HG02852 (cell line): ENCODE data around the gene ZXDC.

Source experiments
- ATAC-seq: cut with Tn5 transposase; IDR thresholded peaks from one replicate; pipeline ENCODE4 v1.9.1; 2021; ENCODE audit warnings: mild to moderate bottlenecking, moderate library complexity; ENCODE audit not compliant: unreplicated experiment

The ZXDC gene

DNA sequence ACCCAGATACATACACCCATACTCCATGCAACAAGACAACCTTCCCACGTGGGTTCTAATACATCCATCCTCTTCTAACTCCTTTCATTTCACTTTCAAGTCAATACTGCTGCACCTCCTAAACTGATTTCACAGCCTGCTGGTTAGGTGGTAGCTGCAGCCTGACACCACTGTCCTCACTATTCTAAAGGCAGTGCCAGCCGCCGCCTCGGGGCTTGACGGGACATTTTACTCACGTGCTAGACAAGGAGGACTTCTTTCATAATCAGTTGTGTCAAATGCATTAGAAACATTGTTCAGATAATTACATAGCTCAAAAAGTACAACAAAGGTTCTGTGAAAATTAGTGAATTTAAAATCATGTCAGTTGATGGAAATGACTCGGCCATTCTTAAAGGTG lies 35.6 kb upstream of the ZXDC start:
- ATAC-seq, result no peak

DNA sequence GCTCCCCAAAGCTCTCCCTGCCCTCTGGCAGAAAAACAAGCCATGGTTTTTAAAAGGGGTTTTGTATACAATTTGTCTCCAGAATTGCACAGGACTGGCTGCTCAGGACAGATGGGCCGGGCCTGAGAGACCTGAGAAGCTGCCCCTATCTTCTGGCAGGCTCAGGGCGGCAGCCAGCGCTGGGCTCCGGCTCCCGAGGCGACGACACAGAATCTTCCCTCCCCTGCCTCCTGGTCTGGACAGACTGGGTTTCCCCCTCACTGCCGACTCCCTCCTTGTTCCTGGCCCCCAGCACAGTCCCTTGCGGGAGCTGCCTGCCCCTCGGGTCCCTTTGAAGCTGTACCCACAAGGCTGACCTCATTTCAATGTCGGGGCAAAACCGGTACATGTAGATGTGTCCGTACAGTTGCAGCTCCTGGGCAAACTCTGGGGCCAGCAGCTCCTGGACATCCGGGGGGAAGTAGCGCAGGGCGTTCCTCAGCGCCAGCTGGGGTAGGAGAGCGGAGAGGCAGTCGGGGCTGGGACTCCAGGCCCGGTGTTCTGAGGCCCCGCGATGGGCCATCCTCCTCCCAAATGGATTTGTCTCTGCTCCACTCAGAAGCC lies 34.7 kb upstream of the ZXDC start:
- no peak for ATAC-seq

DNA sequence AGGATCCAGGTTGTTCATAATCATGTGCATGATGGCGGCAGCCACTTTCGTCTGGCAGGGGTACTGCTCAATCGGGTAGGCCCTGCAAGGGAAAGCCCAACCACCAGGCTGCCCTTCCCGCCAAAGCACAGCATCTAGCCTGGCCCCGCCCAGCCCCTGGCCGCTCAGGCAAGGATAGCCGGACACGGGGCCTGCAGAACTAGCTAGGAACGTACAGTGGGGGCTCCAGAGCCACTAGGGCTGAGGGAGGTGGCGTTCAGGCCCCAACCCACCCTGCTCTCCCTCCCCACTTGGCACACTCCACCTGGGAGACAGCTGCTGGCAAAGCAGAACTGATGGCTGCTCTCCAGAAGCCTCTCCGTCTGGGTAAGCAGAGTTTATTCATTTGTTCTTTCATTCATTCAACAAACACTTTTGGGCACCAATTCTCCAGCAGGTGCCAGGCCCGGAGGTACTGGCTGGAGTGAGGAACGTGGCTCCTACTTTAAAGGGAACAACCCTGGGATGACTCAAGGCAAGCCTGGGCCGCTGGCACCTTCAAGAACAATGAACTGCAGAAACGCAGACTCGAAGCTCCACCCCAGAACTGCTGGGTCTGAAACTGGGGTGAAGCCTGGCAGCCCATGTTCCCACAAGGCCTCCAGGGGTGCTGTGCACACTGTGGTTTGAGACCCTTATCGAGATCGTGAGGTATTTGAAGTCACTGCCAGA lies 34.1 kb upstream of the ZXDC start:
- no peak for ATAC-seq

DNA sequence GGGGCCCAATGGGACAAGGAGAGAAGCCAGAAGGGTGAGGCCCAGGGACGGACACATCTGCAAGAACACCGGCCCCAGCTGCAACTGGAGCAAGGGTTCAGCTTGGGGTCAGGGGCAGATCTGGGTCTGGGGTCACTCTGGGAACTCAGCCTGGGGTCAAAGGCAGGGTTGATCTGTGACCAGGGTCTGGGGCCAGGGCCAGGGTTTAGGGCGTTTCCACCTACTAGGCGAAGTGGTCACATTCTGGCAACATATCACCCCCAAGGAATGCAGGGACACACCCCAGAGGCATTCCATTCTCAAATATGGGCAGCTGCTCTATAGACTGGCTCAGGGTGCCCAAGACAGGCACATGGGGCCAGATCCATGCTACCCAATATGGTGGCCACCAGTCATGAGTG lies 32.9 kb upstream of the ZXDC start:
- no peak for ATAC-seq

DNA sequence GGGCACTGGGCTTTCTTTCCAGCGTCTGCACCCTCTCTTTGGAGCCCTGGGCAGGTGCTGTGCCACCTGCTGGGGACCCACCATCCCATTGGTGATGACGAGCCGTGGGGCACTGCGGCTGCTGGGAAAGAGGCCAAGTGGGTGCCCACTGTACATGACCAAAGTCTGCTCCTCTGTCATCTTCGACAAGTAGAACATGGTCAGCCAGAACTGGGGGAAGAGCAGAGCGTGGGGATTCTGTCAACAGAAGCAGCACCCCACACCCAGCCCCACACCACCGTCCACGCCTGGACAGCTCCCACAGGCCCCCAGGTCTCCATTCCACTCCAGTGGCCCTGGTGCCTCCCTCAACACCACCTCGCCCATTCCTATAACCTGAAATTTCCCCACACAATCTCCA lies 32.2 kb upstream of the ZXDC start:
- no peak for ATAC-seq

DNA sequence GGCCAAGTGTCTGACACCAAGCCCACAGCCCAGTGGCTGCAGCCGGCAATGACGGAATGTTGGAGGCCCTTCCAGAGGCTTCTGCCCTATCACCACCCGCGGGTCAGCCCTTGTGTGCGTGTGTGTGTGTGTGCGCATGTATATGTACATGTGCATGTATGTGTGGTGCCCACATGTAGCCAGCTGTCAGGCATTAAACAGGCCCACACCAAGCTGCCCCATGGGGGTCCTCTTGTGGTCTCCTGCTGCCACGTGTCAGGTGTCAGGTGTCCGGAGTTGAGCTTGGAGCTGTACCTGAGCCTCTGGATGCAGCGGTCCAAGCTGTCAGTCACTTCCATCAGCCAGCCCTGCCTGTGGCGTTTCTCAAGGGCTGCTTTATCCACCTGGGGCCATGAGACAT lies 28.0 kb upstream of the ZXDC start:
- ATAC-seq, result no peak

DNA sequence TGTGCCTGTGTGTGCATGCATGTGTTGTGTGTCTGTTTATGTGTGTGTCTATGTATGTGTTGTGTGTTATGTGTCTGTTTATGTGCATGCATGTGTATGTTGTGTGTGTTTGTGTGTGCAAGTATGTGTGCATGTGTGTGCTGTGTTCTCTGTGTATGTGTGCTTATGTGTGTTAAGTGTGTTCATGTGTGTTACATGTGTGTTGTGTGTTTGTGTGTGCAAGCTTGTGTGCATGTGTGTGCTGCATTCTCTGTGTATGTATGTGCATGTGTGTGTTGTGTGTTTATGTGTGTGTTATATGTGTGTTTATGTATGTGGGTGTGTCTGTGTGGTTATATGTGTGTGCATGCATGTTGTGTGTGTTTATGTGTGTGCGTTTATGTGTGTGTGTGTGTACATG lies 27.0 kb upstream of the ZXDC start:
- no peak for ATAC-seq

DNA sequence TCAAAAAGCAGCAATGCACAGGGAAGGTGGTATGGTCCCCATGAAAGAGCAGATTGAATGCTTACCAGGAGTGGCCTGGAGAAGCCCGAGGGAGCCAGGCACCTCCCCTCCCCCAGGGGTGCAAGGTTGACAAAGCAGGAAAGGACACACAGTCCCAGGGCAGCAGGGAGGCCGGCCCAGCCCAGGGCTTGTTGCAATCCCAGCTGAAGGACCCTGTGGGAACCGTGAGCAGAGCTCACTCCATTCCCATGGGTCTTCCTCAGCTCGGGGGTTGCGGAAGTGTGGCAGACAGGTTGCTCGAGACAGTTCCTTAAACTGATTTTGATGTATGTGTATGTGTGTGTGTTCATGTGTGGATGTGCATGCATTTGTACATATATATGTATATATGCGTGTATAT lies 26.0 kb upstream of the ZXDC start:
- no peak for ATAC-seq

DNA sequence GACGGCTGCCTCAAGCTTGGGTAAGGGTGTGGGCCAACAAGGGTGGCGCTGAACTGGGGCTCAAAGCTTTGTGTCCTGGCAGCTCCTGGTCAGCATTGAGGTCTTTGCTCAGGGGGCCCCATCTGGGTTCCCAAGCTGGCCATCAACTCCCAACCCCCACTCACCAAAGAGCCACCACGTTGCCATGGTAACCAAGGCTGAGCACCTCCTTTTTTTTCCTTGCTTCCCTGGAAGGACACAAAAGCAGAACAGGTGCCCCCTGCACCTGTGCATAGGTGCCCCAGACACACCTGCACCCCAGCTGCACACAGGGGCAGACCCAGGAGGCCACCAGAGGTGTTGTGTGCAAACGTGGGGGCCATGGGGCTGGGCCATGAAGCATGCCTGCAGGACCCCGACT lies 25.4 kb upstream of the ZXDC start:
- ATAC-seq, result no peak

DNA sequence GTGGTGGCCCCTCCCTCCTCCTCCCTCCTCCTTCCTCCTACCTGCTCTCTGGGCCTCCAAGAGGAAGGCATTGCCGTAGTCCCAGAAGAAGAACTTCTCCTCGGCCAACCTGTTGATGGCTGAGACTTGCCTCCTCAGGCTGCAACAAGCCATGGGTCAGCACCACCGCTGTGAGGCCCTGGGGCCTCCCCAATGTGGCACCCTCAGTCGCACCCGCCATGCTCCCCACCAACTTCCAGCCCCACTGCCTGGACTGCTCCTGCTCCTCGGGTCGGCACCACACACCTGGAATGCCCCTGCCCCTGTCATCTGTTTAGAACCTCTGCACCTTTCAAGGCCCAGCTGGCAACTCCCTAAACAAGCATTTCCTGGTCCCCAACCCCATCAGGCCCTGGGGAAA lies 24.3 kb upstream of the ZXDC start:
- ATAC-seq, result no peak

DNA sequence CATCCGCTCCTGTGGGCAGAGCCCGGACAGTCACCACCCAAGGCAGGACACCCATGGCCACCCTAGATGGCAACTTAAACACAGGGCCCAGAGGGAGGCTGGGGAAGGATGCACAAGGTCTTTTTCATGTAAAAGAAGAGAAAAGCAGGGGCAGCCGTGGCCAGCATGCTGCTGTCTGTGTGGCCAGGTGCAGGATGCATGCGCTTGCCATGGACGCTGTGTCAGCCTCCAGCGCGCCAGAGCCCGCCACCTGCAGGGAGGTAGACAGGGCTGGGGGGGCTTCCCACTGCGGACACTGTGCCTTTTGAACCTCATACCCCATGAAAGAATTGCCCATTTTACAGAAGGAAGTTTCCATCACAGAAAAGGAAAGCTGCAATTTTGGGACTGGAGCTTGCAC lies 23.7 kb upstream of the ZXDC start:
- no peak for ATAC-seq

DNA sequence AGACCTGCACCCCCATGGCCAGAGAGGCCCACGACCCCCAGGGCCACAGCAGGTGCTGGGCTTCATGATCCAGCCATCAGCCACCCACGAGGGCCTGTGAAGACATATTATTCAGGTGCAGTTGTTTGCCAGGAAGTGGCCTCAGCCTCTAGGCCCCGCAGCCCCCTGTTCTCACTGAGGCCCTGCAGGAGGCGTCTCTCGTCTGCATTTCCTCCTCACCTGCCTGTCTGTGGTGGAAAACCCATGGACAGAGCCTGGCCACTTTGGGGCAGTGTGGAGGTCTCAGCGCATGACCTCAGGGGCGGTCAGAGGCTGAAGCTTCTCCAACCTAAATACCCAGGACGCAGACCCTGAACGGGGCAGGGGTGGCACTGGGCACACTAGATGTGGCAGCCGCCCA lies 23.2 kb upstream of the ZXDC start:
- ATAC-seq, result no peak

DNA sequence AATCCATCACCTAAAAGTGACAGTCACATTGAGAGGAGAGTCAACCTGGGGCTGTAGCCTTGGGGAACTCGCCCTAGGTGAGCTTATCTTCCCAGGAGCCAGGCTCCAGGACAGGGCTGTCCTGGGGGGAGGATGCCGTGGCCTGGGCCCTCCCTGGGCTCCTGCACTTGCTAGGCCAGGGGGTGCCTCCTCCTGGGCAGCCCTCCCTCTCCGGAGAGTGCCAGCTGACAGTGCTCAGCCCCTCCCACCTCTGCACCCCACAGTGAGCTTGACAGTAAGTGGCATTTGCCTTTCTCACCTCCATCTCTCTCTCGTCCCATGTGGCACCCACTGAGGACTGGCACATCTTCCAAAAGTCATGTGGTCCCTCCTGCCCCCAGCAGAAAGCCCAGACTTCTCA lies 22.8 kb upstream of the ZXDC start:
- no peak for ATAC-seq

DNA sequence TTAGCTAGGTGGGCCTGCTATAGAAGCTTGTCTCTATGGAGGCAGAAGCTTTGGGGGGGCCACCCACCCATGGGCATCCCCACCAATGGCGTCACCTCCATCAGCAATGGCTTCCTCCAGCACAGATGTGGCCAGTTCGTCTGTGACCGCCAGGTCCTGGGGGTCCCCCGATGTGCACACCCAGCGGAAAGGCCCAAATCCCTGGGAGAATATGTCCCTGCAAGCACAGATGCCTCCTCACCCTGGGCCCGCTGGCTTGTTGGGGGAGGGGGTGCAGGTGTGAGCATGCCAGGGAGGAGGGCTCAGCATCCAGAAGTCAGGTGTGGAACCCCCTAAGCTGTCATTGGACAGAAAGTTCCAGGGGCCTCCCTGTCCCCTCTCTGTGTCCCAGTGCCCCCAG lies 22.3 kb upstream of the ZXDC start:
- no peak for ATAC-seq

DNA sequence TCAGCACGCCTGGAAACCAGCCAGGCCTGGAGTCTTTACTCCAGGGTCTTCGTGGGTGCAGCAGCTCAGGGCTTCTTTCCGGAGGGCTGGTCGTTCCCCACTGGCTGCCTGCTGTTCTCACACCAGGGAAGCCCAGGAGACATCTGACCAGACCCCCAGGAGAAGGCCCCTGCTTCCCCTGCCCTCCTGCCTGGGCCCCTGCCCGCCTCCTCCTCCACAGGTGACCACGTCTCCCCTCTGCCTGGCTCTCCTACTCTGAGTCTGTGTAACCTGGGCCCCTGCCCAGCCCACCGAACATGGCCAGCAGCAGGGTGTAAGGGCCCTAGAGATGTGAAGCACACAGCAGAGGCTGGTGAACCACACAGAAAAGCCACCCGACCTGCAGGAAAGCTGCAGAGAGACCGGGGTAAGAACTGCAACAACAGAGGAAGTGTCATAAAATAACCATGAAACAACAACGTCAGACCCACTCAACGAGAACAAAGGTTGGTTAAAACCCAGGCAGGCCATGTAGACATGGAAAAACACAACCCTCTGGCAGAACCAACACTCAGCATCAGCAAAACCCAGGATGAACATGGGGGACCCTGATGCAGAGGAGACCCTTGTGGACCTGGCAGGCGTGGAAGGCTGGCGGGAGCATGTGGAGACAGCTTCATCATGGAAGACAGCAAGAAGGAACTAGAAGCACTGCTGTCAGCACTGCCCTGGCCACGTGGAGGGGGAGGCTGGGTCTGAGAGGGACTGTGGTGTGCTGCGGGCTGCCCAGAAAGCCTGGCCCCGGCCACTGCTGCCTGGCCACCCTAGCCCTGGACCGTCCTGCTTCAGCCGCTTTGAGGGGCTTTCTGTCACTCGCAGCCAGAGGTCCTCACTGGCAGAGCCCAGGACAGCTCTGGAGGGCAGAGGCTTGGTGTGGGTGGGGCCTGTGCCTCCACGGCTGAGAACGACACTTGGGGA lies 21.5 kb upstream of the ZXDC start:
- ATAC-seq, result no peak

DNA sequence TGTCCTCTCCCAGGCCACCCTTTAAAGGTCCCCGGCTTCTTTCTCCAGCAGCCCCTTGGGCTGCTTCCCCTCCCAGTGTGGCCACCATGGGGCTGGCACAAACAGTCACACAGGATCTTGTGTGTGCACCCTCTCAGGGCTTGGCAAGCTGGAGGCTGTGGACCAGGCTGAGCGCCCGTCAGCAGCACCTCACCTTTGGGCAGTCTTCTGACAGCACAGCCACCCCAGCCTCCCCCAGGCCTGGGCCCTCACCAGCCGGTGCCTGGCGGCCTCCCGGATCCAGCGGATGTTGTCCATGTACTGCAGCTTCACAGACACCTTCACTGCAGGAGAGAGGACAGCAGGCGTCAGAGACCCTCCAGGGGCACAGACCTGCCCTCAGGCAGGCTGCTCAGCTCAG lies 20.1 kb upstream of the ZXDC start:
- ATAC-seq, result no peak

DNA sequence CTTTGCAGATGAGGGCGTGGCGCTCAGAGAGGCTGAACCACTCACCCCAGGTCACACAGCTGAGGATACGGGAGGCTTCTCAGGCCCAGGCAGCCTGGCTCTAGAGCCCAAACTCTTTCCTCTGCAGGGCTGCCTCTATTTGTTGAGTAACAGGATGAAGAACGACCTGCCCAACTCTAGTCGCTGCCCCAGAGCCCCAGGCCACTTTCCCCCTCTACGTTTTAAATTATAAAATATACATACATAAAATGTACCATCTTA lies 19.2 kb upstream of the ZXDC start:
- no peak for ATAC-seq

DNA sequence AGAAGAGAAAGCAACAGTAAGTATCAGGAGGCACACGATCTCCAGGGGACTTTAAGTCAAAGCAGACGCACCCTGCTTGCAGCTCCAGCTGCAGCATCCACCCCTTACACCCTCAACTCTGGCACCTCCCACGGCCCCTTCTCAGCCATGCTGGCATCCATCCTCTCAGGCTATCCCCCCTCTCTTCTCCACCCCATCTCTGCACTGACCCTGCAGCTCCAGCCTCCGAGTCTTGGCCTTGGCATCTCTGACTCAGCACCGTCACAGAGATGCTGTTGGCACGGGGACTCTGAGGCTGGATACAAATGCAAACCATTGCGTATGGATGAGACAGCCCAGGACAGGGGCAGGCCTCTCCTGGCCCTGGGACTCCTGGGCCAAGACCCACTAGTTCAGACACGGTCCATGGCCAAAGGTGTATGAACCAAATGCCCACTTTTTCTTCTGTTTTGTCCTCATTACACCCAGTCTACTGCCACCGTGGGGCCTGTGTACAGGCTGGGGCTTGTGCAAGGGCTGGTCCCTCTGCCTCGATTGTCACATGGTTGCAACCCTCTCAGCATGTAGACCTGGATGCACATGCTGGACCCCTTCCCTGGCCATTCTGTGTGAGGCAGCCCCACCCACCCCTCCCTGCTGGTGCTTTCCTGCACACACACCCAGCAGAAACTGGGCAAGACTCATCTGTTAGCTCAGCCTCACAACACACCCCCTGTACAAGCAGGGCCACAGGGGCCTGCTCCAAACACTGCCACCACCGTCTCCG lies 18.7 kb upstream of the ZXDC start:
- ATAC-seq, result no peak

DNA sequence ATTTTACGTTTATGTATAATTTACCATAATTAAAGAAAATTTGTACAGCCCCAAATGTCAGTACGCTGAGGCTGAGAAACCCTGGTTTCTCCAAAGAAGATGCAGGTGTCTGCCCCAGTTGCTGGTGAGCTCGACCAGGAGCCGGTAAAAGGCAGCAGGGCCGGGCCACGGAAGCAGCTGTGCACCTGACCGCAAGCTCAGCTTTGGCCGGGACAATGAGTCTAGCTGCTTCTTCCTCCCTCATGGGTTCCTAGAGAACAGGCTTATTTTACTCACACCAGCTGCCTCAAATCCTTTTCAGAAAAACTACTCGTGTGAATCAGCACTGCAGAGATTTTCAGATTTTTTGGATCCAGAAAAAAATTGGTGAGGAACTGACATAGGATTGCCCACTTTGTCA lies 18.0 kb upstream of the ZXDC start:
- ATAC-seq, result no peak

DNA sequence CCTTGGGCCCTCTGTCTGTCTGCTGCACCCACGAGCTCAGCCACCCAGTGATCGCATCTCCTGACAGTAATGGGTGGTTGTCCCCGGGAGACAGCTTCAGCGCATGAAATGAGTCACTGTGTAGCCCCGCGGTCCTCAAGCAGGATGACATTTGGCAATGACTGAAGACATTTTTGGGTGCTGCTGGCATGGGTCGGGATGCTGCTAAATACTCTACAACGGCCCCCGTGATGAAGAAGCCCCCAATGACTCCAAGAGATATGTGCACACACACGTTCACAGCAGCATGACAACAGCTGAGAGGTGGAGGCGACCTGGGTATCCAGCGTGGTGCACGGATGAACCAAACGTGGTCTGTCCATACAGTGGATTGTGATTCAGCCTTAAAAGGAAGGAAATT lies 17.4 kb upstream of the ZXDC start:
- ATAC-seq, result no peak

DNA sequence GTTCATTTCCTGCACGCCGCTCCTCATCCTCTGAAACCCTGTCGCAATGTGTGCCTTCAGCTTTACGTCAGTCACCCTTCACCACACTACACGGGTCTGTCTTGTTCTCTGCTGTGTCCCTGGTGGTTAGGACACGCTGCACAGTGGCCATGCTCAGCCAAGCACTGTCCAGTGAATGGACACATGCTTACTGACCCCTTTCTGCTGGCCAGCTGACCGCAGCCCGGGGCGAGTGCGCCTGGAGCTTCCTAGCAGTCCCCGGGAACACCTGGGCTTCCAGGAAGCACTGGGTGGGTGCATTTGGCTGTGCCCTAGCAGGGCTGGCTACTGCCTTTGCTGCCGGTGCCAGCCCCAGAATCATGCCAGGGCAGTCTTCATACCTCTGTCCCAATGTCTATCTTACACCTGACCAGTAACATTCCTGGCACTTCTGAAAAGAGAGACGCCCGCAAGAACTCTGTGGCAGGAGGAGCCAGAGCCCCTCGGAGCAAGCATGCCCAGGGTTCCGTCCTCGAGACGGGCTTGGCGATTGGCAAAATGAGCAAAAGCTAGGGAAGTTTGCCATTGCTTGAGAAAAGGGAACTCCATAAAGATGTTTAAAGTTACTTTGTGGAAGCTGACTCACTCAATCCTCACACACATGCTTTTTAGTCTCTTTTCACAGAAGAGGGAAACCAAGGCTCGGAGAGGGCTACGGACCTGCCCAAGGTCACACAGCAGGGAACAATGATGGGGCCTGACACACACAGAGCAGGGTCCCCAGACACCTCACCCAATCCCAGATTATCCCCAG lies 15.7 kb upstream of the ZXDC start:
- ATAC-seq, result no peak
